Middle frontal gyrus (tissue), 1 donor: Measurements from ENCODE around the gene INPP5A.
"Not testable (repeated sequence)": the region's sequence is repeated elsewhere in the genome, so short reads cannot be mapped to it uniquely, and the experiment has no call there.

Experiments used
- DNase-seq: peaks from one replicate; pipeline ENCODE4 v3.0.0-alpha.2; 2015; ENCODE audit warnings: low spot score; ENCODE audit errors: extremely low spot score

The INPP5A gene

GRCh38 chr10:132593900-132594876, 56.6 kb downstream of the INPP5A start:
- DNase-seq: no peak

DNA sequence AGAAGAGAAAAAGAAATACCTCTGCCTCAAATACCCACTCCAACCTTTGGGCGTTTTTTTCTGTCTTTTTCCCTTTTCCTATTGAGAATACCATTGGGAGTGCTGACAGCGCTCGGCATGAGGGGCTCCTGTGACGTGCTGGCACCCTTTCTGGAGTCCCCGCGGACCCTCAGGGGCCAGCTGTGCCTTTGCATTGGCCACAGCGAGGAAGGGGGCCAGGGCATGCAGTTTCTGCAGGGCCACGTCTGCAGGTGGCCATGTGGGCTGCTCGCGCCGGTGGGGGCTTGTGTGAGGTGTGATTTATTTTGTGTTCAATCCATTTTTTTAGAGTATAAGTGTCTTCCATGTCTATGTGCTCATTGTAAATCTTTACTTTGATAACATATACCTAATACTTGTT, 57.4 kb downstream of the INPP5A start:
- no peak for DNase-seq

- no peak for DNase-seq
These were observed 58.3 kb downstream of the INPP5A start for GRCh38 chr10:132595854-132596253.

DNA sequence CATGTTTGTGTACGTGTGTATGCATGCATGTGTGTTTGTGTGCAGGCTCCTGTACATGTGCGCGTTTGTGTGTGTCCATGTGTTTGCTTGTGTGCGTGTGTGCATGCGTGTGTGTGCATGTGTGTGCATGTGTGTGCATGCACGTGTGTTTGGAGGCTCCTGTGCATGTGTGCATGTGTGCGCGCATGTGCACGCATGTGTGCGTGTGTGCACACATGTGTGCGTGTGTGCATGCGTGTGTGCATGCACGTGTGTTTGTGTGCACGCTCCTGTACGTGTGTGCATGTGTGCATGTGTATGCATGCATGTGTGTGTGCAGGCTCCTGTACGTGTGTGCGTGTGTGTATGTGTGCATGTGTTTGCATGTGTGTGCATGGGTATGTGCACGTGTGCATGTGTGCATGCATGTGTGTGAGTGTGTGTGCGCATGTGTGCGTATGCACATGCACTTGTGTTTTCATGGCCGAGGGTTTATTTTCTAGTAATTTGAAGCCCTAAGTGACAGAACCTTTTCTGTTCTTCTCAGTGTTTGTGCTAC, 59.2 kb downstream of the INPP5A start:
- DNase-seq: no peak

DNA sequence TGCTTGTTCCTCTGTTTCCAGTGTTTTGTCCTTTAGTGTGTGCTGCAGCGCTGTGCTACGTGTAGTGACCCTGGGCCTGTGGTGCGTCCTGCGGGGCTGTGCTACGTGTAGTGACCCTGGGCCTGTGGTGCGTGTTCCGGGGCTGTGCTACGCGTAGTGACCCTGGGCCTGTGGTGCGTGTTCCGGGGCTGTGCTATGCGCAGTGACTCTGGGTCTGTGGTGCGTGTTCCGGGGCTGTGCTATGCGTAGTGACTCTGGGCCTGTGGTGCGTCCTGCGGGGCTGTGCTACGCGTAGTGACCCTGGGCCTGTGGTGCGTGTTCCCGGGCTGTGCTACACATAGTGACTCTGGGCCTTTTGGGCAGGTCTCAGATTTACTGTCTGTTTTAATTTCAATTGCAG, 60.1 kb downstream of the INPP5A start:
- DNase-seq: no peak

GRCh38 chr10:132599023-132599618, 61.5 kb downstream of the INPP5A start:
- DNase-seq: not testable (repeated sequence)

- no peak for DNase-seq
These were observed 62.1 kb downstream of the INPP5A start for GRCh38 chr10:132599732-132600131.

GRCh38 chr10:132600416-132600815, 62.8 kb downstream of the INPP5A start:
- DNase-seq: no peak

DNA sequence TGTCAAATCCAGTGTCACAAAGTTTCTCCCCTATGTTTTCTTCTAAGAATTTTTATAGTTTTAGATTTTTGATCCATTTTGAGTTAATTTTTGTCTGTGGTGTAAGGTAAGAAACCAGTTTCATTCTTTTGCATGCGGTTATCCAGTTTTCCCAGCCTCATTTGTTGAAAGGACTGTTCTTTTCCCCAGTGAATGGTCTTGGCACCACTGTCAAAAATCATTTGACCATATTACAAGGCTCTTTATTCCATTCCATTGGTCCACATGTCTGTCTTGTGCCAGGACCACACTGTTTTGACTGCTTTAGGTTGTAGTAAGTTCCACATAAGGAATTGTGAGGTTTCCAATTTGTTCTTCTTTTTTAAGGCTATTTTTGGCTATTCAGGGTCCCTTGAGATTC, 64.0 kb downstream of the INPP5A start:
- no peak for DNase-seq

GRCh38 chr10:132602614-132603013, 65.0 kb downstream of the INPP5A start:
- DNase-seq: no peak

GRCh38 chr10:132603851-132604533, 66.4 kb downstream of the INPP5A start:
- DNase-seq: no peak

- no peak for DNase-seq
These were observed 67.1 kb downstream of the INPP5A start for GRCh38 chr10:132604686-132605085.

DNA sequence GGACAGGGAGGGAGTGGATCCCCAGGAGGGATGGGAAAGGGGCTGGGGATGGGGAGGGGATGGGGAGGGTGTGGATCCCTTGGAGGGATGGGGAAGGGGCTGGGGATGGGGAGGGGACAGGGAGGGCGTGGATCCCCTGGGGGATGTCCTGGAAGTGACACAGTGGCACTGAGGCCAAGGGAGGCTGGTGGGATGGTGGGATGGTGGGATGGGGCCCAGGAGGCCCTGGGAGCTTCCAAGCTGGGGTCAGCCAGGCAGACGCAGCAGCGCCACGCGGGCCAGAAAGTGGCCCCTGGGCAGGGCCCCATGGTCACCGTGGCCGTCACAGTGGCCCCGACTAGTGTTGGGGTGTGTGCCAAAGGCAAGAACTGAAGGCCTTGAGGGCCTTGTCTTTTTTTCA, 67.8 kb downstream of the INPP5A start:
- DNase-seq: no peak

GRCh38 chr10:132606031-132606491, 68.5 kb downstream of the INPP5A start:
- no peak for DNase-seq

- no peak for DNase-seq
These were observed 69.1 kb downstream of the INPP5A start for GRCh38 chr10:132606536-132607316.

DNA sequence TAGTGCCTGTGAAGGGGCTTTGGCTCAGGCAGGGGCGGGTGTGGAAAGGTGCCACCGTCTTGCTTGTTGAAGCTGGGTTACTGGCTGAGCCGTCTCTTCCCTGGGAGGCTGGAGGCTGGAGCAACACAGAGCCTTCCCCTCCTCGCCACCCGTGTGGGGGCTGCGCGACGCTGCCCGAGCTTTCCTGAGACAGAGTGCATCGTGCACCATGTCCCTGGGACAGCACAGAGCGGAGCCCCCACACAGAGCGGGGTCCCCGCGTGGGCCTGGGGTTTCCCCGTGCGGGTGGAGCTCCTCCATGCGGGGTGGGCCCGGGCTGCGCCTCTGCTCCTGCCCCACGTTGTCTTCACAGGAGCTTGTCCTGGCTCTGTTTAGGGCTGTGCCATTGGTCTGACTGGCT, 69.9 kb downstream of the INPP5A start:
- DNase-seq: no peak

GRCh38 chr10:132607961-132608495, 70.4 kb downstream of the INPP5A start:
- DNase-seq: no peak

DNA sequence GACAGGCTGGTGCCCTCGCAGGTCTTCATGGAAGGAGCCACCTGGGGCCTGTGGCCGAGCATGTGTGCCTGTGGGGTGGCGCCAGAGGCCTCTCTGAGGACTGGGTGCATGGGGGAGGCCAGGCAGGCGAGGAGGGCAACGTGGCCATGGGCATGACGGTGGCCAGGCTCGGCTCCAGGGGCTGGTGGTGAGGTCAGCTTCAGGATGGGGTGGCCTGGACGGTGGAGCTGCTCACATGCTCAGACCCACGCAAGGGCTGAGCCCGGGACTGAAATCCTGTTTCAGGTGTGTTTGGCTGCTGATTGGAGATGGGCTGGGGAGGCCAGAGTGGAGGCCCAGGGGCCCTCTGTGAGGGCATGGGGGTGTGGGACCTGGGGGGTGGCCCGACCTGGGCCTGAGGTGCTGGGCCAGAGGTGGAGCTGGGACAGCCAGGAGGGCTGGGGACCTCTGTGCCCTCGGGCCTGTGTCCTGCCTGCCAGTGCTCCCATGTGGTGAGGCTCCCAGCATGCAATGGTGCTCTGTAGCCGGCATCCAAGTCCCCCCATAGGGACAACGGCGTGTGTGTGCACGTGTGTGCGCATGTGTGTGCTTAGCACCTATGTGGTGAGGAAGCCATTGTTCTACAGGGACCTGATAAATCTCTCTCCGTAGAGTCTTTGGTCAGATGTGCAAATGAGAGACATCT, 71.1 kb downstream of the INPP5A start:
- no peak for DNase-seq

- no peak for DNase-seq
These were observed 71.6 kb downstream of the INPP5A start for GRCh38 chr10:132609211-132609610.

GRCh38 chr10:132610071-132610701, 72.6 kb downstream of the INPP5A start:
- DNase-seq: no peak
